GM13976 (cell line): ENCODE measurements around the gene HOMER2.
"Not testable (repeated sequence)": the region's sequence is repeated elsewhere in the genome, so short reads cannot be mapped to it uniquely, and the experiment has no call there.

ENCODE experiments used
- DNase-seq: peaks from one replicate; pipeline ENCODE4 v3.0.0; 2012; ENCODE audit warnings: low spot score
- CTCF ChIP-seq: IDR thresholded peaks from 2 replicates; pipeline ENCODE4 v1.5.1; 2012; ENCODE audit warnings: borderline replicate concordance, mild to moderate bottlenecking; ENCODE audit not compliant: insufficient read depth; ENCODE audit errors: extremely low read depth, missing control alignments, control extremely low read depth
- in situ Hi-C: fragments of 300-500 bp; cut with MboI; formaldehyde crosslinking; loops from one replicate; pipeline ENCODE4 v1.12.0; 2022; ENCODE audit warnings: low sequenced_read_pairs, mixed read lengths, inconsistent platforms; ENCODE audit not compliant: unreplicated experiment

Gene HOMER2

DNA sequence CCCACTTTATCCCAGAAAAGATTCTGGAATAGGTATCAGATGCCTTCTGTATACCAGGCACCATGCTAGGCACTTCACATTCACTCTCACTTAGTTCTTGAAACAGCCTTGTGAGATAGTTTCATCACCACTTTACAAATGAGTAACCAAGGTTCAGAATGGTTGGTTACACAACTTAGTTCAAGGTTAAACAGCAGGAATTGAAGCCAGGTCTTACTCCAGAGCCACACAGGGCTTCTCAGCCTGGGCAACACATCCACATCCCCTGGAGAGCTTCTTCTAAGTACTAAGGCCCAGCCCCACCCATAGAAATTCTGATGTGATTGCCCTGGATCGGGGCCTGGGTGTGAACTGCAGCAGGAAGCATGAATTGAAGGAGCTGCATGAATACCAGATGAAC, 124.4 kb downstream of the HOMER2 start:
- DNase-seq = no peak
- in situ Hi-C loops = no loop called here
- no peak for TF ChIP-seq CTCF

DNA sequence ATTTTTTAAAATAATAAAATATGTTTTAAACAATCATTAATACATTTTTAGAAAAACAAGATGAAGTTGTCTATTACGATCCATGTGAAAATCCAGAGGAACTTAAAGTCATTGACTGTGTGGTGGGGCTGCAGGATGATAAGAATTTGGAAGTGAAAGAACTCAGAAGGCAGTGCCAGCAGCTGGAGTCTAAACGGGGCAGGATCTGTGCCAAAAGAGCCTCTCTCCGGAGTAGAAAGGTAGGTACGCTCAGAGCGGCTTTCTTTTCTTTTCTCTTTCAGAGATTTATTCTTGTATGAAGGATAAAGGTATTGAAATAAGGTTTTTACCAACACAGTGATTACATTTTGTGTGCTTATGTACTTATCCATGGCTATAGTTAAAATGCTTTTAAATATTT, 129.5 kb downstream of the HOMER2 start:
- TF ChIP-seq CTCF = no peak
- in situ Hi-C loops = no loop called here

GRCh38 chr15:82821851-82822250, 130.7 kb downstream of the HOMER2 start:
- in situ Hi-C loops, DNase-seq: not testable (repeated sequence)

More for the DNA sequence above, 129.5 kb downstream of the HOMER2 start:
- no peak for DNase-seq

DNA sequence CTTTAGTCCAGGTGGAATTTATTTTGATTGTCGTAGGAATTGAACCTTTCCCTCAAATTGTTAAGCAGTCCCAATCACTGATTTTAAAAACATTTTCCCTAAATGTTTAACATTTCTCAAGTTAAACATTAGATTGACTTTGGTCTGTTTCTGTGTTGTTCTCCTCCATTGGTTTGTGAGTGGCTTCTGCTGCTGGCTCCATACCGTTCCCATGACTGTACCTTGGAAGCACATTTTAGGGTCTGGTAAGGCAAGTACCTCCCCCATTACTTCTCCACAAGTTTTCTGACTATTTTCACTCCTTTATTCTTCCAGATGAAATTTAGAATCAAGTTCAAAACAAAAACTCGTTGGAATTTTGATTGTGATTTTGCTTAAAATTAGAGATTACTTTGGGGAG, 131.1 kb downstream of the HOMER2 start:
- DNase-seq, in situ Hi-C loops: not testable (repeated sequence)

GRCh38 chr15:82820128-82820527, 132.4 kb downstream of the HOMER2 start:
- in situ Hi-C loops = no loop called here

DNA sequence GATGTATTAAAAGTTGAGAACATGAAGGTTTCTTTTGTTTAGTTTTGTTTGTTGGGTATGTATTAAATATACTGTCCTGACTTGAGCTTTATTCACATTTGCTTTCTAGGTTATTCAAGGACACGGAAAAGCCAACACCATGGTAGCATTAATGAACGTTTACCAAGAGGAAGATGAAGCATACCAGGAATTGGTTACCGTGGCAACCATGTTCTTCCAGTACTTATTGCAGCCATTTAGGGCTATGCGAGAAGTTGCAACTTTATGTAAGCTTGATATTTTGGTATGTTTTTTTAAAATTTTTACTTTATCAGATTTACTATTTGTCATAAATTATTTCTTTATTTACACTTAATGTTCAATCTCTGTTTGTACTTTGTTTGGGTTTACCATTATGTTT, 139.5 kb downstream of the HOMER2 start:
- no peak for DNase-seq
- TF ChIP-seq CTCF = no peak
- in situ Hi-C loops = no loop called here

More at GRCh38 chr15:82820128-82820527, 132.4 kb downstream of the HOMER2 start:
- DNase-seq = no peak
- no peak for TF ChIP-seq CTCF

- TF ChIP-seq CTCF = no peak
- no peak for DNase-seq
- in situ Hi-C loops = no loop called here
Measured at GRCh38 chr15:82810890-82811426, 141.6 kb downstream of the HOMER2 start.

DNA sequence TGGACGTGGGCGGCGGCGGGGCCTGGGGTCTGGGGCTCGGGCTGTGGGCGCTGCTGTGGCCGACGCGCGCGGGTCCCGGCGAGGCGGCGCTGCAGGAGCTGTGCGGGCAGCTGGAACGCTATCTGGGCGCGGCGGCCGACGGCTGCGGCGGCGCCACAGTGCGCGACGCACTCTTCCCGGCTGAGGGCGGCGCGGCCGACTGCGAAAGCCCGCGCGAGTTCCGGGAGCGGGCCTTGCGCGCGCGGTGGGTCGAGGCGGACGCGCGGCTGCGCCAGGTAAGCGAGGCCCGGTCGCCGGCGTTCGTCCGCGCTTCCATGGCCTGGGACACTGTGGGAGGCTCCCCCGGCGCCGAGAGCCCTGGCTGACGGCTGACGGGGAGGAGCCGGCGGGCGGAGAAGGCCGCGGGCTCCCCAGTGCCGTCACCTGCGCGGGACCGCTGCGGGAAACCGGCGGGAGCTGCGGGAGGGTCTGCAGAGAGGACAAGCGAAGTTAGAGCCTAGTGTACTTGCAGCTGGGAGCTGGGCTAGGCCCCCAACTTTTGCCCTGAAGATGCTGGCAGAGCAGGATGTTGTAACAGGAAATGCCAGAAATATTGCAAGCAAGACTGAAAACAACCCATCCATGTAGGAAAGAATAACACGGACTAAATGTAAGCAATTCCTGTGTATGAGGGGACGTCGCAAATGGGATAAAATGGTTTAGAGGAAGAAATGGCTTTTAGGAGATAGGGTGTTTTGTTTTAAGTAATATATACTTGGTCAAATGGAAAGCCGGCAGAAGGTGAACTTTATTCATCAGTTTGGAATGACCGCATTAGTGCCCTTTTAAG, 142.2 kb downstream of the HOMER2 start:
- in situ Hi-C loops = no loop called here
- TF ChIP-seq CTCF = no peak
- no peak for DNase-seq
